ENCODE results near the gene ITGA11. TPM values are rescaled to one million over a fixed set of nuclear protein-coding genes. Genes with fewer than 3 reads are reported as not detected.

ITGA11 gene
- total RNA-seq, 5 donors from 2014 or later (not counting 1 experiment from before 2014, with no cell fraction given): 0.07 to 0.95 (median 0.18) TPM; not detected in 2

DNA sequence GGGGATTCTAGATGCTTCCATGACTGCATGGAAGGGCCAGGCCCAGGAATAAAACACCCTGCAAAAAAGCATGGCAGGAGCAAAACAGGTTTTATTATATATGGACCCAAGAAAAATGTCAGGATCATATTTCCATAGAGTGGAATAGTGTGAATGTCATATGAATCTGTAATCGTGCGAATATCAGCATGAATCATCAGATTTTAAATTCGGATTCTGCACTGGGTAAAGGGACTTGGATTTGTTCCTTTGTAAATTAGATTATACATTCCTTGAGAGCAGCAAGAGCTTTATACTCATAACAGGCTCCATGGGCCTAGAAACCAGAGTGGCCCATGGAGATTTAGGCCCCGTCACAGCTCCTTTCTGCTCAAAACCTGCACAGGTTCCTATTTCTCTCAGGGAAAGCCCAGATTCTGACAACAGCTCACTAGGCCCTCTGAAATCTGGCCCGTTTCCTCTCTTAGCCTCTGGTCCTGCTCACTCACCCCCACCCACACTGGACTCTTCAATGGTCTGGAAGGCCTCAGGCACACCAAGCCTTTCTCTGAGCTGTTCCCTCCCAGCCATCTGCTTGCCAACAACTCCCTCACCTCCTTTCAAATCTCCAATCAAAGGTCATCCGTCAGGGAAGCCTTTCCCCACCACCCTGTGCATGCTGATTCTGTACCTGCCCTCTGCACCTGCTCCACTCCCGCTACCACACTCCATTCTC is 78.4 kb downstream of the ITGA11 start:
- Mint-ChIP-seq H3K4me1 (peaks cover 7 to 11% (median 9%) of the 10 kb centered on the region in 3 donors), H3K27me3 (peaks cover 0 to 2% of the 10 kb centered on the region in 2 donors)
- no peak overlapping the region for H3K27ac ChIP-seq (ENCODE audit: low read length)

DNA sequence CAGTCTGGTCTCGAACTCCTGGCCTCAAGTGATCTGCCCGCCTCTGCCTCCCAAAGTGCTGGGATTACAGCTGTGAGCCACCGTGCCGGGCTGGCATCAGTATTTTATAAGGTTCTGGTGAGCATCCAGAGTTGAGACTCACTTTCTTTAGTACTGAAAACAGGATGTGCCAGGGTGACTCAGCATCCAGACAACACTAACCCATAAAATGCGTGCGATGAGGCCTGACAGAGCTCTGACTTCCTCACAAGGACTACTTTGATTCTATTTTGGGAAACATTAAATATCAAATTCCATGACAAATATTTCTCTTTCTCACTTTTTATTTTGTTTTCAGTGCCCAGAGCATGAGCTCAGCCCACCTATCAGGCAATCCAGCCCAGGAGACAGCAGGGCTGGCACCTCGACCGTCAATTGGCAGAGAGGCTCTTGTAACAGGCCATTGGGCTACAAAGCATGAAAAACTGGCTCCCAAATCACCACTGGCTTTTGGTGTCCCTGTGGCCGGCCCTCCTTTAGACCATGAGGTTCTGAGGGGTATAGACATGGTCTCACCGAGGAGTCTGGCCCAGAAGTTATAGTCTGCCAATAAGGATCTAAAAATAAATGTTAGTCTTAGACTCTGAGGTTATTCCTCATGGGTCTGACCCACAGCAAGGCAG is 79.4 kb downstream of the ITGA11 start:
- H3K4me1 Mint-ChIP-seq: peaks cover 7 to 11% (median 9%) of the 10 kb centered on the region in 3 donors
- Histone ChIP-seq H3K27ac (ENCODE audit: low read length) (no peak overlapping the region), H3K4me1 (ENCODE audit: control insufficient read depth in 1 of 2, extremely low read depth in 1 of 2, insufficient read depth in 2 of 2, low read length in 2 of 2) (no peaks in the 10 kb centered on the region), H3K9me3 (no peaks in the 10 kb centered on the region), H3K36me3 (ENCODE audit: control insufficient read depth in 2 of 2, extremely low read depth in 1 of 2, insufficient read depth in 1 of 2, low read length in 1 of 2) (no peaks in the 10 kb centered on the region), H3K27me3 (replicated peaks in 1 of 2; ENCODE audit: control insufficient read depth in 2 of 2, extremely low read depth in 1 of 2, insufficient read depth in 2 of 2, low read length in 1 of 2) (peaks cover 0 to 11% of the 10 kb centered on the region in 2 experiments), H3K4me3 (ENCODE audit: control insufficient read depth in 1 of 2, extremely low read depth in 1 of 2, low read length in 1 of 2) (no peak overlapping the region)
- WGBS (ENCODE audit: insufficient coverage): 37% methylated on average over 6 of the region's 10 CpGs
- H3K27ac Mint-ChIP-seq: peak overlapping the region; percentile 73 to 87
- H3K9me3 Mint-ChIP-seq: peaks cover 0 to 5% (median 4%) of the 10 kb centered on the region in 3 donors
- ATAC-seq (replicated peaks in 1 of 4) (peak in 3 of 4 experiments; percentile 80 to 95 (median 91)), DNase-seq (peak in 6 of 35 experiments; percentile 4 to 48 (median 22))
- CTCF ChIA-PET: no interaction called here
- POLR2A ChIA-PET: no interaction called here
- H3K27me3 Mint-ChIP-seq: no peaks in the 10 kb centered on the region
- H3K36me3 Mint-ChIP-seq: no peaks in the 10 kb centered on the region
- no peak overlapping the region for H3K4me3 Mint-ChIP-seq

More for the DNA sequence above, 78.4 kb downstream of the ITGA11 start:
- Histone ChIP-seq H3K27me3 (replicated peaks in 1 of 2; ENCODE audit: control insufficient read depth in 2 of 2, extremely low read depth in 1 of 2, insufficient read depth in 2 of 2, low read length in 1 of 2) (peaks cover 0 to 14% of the 10 kb centered on the region in 2 experiments), H3K4me3 (ENCODE audit: control insufficient read depth in 1 of 2, extremely low read depth in 1 of 2, low read length in 1 of 2) (no peak overlapping the region), H3K4me1 (ENCODE audit: control insufficient read depth in 1 of 2, extremely low read depth in 1 of 2, insufficient read depth in 2 of 2, low read length in 2 of 2) (no peaks in the 10 kb centered on the region), H3K36me3 (ENCODE audit: control insufficient read depth in 2 of 2, extremely low read depth in 1 of 2, insufficient read depth in 1 of 2, low read length in 1 of 2) (no peaks in the 10 kb centered on the region), H3K9me3 (no peaks in the 10 kb centered on the region)
- Mint-ChIP-seq H3K9me3 (peaks cover 0 to 5% (median 4%) of the 10 kb centered on the region in 3 donors), H3K4me3 (no peak overlapping the region), H3K27ac (no peak overlapping the region), H3K36me3 (no peaks in the 10 kb centered on the region)
- POLR2A ChIA-PET: no interaction called here
- ATAC-seq (replicated peaks in 1 of 4): no peak
- DNase-seq: no peak
- 70% methylated on average over 2 of the region's 7 CpGs for WGBS (ENCODE audit: insufficient coverage)
- CTCF ChIA-PET: no interaction called here

DNA sequence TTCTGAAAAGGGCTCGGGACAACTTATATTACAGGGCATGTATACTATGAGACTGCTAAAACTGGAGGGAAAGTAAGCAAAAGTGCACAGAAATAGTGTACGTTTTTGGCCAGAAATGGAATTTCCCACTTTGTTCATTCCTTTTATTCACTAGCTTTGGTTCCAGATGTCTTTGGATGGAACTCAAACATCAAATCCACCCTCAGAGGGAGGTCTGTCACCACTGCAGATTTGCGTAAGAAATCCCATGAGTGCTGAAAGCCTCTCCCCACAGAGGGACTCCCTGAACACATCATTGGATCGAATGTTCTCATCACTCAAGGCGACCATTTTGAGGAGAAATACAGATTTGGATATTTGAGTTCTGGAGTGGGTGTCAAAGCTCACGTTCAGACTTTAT is 82.8 kb downstream of the ITGA11 start:
- no peak for ATAC-seq (replicated peaks in 1 of 4)
- CTCF ChIA-PET: no interaction called here
- Mint-ChIP-seq H3K27ac (no peak overlapping the region), H3K36me3 (no peaks in the 10 kb centered on the region), H3K9me3 (no peaks in the 10 kb centered on the region), H3K27me3 (no peaks in the 10 kb centered on the region), H3K4me3 (no peak overlapping the region), H3K4me1 (peaks cover 7 to 11% (median 9%) of the 10 kb centered on the region in 3 donors)
- Histone ChIP-seq H3K27ac (ENCODE audit: low read length) (no peak overlapping the region), H3K27me3 (replicated peaks in 1 of 2; ENCODE audit: control insufficient read depth in 2 of 2, extremely low read depth in 1 of 2, insufficient read depth in 2 of 2, low read length in 1 of 2) (peaks cover 0 to 14% of the 10 kb centered on the region in 2 experiments), H3K9me3 (no peaks in the 10 kb centered on the region), H3K4me3 (ENCODE audit: control insufficient read depth in 1 of 2, extremely low read depth in 1 of 2, low read length in 1 of 2) (no peak overlapping the region), H3K36me3 (ENCODE audit: control insufficient read depth in 2 of 2, extremely low read depth in 1 of 2, insufficient read depth in 1 of 2, low read length in 1 of 2) (no peaks in the 10 kb centered on the region), H3K4me1 (ENCODE audit: control insufficient read depth in 1 of 2, extremely low read depth in 1 of 2, insufficient read depth in 2 of 2, low read length in 2 of 2) (no peaks in the 10 kb centered on the region)
- no peak for DNase-seq
- POLR2A ChIA-PET: no interaction called here
- WGBS (ENCODE audit: insufficient coverage): 67% methylated on average over 1 of the region's 6 CpGs

DNA sequence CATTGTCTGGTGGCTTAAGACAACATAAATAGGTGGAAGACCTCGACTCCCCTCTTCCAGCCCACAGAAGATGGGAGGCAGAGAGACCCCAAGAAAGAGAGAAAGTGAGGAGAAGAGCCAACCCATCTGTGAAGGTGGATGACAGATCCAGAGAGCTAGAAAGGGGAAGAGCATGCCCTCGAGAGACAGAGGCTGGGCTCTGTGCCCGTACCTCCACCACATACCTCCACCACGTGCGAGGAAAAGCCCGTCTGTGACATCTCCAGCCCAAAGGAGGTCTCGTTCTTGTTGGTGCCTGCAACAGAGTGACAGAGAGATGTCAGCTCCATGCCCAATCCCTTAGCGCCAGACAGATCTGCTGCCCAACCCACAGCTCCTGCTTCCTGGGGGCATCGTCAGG is 83.4 kb downstream of the ITGA11 start:
- Histone ChIP-seq H3K4me1 (ENCODE audit: control insufficient read depth in 1 of 2, extremely low read depth in 1 of 2, insufficient read depth in 2 of 2, low read length in 2 of 2) (no peaks in the 10 kb centered on the region), H3K9me3 (no peaks in the 10 kb centered on the region), H3K4me3 (ENCODE audit: control insufficient read depth in 1 of 2, extremely low read depth in 1 of 2, low read length in 1 of 2) (no peak overlapping the region), H3K36me3 (ENCODE audit: control insufficient read depth in 2 of 2, extremely low read depth in 1 of 2, insufficient read depth in 1 of 2, low read length in 1 of 2) (no peaks in the 10 kb centered on the region), H3K27me3 (replicated peaks in 1 of 2; ENCODE audit: control insufficient read depth in 2 of 2, extremely low read depth in 1 of 2, insufficient read depth in 2 of 2, low read length in 1 of 2) (peaks cover 0 to 15% of the 10 kb centered on the region in 2 experiments), H3K27ac (ENCODE audit: low read length) (no peak overlapping the region)
- H3K36me3 Mint-ChIP-seq: no peaks in the 10 kb centered on the region
- WGBS (ENCODE audit: insufficient coverage): 42% methylated on average over 7 of the region's 9 CpGs
- no peaks in the 10 kb centered on the region for H3K27me3 Mint-ChIP-seq
- no peak for DNase-seq
- ATAC-seq (replicated peaks in 1 of 4): no peak
- ChIA-PET CTCF (no interaction called here), POLR2A (no interaction called here)
- no peaks in the 10 kb centered on the region for H3K9me3 Mint-ChIP-seq
- no peak overlapping the region for H3K4me3 Mint-ChIP-seq
- H3K27ac Mint-ChIP-seq: no peak overlapping the region
- H3K4me1 Mint-ChIP-seq: peaks cover 7 to 11% (median 9%) of the 10 kb centered on the region in 3 donors

DNA sequence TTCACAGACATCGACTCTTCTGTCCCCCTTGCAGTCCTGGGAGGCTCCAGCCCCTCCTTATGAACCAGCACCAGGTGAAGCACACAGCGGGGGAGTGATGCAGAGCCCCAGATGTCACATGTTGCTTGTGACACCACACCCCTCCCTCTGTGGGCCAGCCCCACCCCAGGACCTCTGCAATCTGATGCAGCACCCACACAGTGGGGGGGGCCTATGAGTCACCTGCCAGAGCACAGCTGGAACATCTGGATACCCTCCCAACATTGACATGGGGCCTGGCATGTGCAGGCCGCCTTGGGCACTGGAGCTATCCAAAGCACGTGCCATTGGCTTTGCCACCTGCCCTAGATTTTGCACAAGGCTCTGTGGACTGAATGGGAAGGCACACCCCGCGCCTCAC is 83.9 kb downstream of the ITGA11 start:
- Mint-ChIP-seq H3K4me1 (peaks cover 7 to 11% (median 9%) of the 10 kb centered on the region in 3 donors), H3K27ac (no peak overlapping the region), H3K27me3 (no peaks in the 10 kb centered on the region), H3K9me3 (no peaks in the 10 kb centered on the region), H3K36me3 (no peaks in the 10 kb centered on the region), H3K4me3 (no peak overlapping the region)
- WGBS (ENCODE audit: insufficient coverage): 72% methylated on average over 3 of the region's 6 CpGs
- Histone ChIP-seq H3K27me3 (replicated peaks in 1 of 2; ENCODE audit: control insufficient read depth in 2 of 2, extremely low read depth in 1 of 2, insufficient read depth in 2 of 2, low read length in 1 of 2) (peaks cover 0 to 19% of the 10 kb centered on the region in 2 experiments), H3K4me3 (ENCODE audit: control insufficient read depth in 1 of 2, extremely low read depth in 1 of 2, low read length in 1 of 2) (no peak overlapping the region), H3K36me3 (ENCODE audit: control insufficient read depth in 2 of 2, extremely low read depth in 1 of 2, insufficient read depth in 1 of 2, low read length in 1 of 2) (no peaks in the 10 kb centered on the region), H3K9me3 (no peaks in the 10 kb centered on the region), H3K4me1 (ENCODE audit: control insufficient read depth in 1 of 2, extremely low read depth in 1 of 2, insufficient read depth in 2 of 2, low read length in 2 of 2) (no peaks in the 10 kb centered on the region), H3K27ac (ENCODE audit: low read length) (no peak overlapping the region)
- CTCF ChIA-PET: no interaction called here
- POLR2A ChIA-PET: no interaction called here
- no peak for DNase-seq
- no peak for ATAC-seq (replicated peaks in 1 of 4)

DNA sequence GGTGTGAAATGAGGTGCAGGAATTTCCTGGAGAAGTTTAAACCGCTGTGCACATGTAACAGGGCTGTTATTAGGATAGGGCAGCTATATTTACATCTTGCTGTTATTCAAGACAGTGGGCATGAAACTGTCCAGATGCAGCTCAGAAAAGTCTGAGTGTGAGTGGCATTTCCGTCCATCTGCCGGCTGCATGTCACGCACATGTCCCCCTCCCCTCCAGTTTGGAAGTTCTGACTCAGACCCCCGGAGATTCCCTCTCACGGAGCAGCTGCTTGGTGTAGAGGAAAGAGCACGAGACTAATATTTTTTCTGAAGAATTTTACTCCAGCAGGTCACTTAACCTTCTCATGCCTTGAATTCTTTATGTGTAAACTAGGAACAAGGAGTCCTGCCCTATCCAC is 84.6 kb downstream of the ITGA11 start:
- no peaks in the 10 kb centered on the region for H3K36me3 Mint-ChIP-seq
- no CpG with 5 or more reads among the region's 7 CpGs for WGBS (ENCODE audit: insufficient coverage)
- H3K4me1 Mint-ChIP-seq: peaks cover 2 to 5% (median 5%) of the 10 kb centered on the region in 3 donors

More for the DNA sequence above, 84.6 kb downstream of the ITGA11 start:
- CTCF ChIA-PET: no interaction called here
- no peak for DNase-seq
- POLR2A ChIA-PET: no interaction called here
- no peak overlapping the region for H3K4me3 Mint-ChIP-seq
- H3K9me3 Mint-ChIP-seq: no peaks in the 10 kb centered on the region
- Histone ChIP-seq H3K27ac (ENCODE audit: low read length) (no peak overlapping the region), H3K36me3 (ENCODE audit: control insufficient read depth in 2 of 2, extremely low read depth in 1 of 2, insufficient read depth in 1 of 2, low read length in 1 of 2) (no peaks in the 10 kb centered on the region), H3K27me3 (replicated peaks in 1 of 2; ENCODE audit: control insufficient read depth in 2 of 2, extremely low read depth in 1 of 2, insufficient read depth in 2 of 2, low read length in 1 of 2) (peaks cover 0 to 19% of the 10 kb centered on the region in 2 experiments), H3K4me3 (ENCODE audit: control insufficient read depth in 1 of 2, extremely low read depth in 1 of 2, low read length in 1 of 2) (no peak overlapping the region), H3K4me1 (ENCODE audit: control insufficient read depth in 1 of 2, extremely low read depth in 1 of 2, insufficient read depth in 2 of 2, low read length in 2 of 2) (no peaks in the 10 kb centered on the region), H3K9me3 (no peaks in the 10 kb centered on the region)
- no peak for ATAC-seq (replicated peaks in 1 of 4)
- no peak overlapping the region for H3K27ac Mint-ChIP-seq
- H3K27me3 Mint-ChIP-seq: no peaks in the 10 kb centered on the region
